Osteoblast (primary cell): Measurements from ENCODE around the gene DGKD. TPM values are rescaled to one million over a fixed set of nuclear protein-coding genes. Genes with fewer than 3 reads are reported as not detected.
A peak's percentile ranks its signal among the peaks of the same experiment; 100 is the strongest.

Experiments used
- DNase-seq: peaks from one replicate; pipeline ENCODE4 v3.0.0; 2011; ENCODE audit warnings: low spot score, mixed read lengths; ENCODE audit not compliant: insufficient read length; ENCODE audit errors: missing footprints
- H2AFZ ChIP-seq: 2 replicates; pipeline ENCODE4 v1.6.0; 2011; ENCODE audit warnings: mild to moderate bottlenecking, low read length
- H3K27ac ChIP-seq: 2 replicates; pipeline ENCODE4 v1.5.1; 2011; ENCODE audit warnings: mild to moderate bottlenecking, low read depth, low read length, moderate library complexity
- H3K27me3 ChIP-seq: 2 replicates; pipeline ENCODE4 v1.6.0; 2012; ENCODE audit warnings: mild to moderate bottlenecking, control low read depth, inconsistent platforms, low read length, moderate library complexity; ENCODE audit not compliant: insufficient read depth
- H3K36me3 ChIP-seq: 2 replicates; pipeline ENCODE4 v1.5.1; 2011; ENCODE audit warnings: mild to moderate bottlenecking, low read length, control low read depth, moderate library complexity; ENCODE audit not compliant: insufficient read depth
- H3K4me1 ChIP-seq: 2 replicates; pipeline ENCODE4 v1.5.1; 2011; ENCODE audit warnings: mild to moderate bottlenecking, low read length, control low read depth, moderate library complexity; ENCODE audit not compliant: insufficient read depth
- H3K4me2 ChIP-seq: 2 replicates; pipeline ENCODE4 v1.6.0; 2011; ENCODE audit warnings: mild to moderate bottlenecking, low read length; ENCODE audit not compliant: insufficient read depth
- H3K4me3 ChIP-seq: fragments of 200-600 bp; sonication (generic); 3 replicates; pipeline ENCODE4 v1.5.1; 2012; ENCODE audit warnings: mild to moderate bottlenecking, low read length, inconsistent platforms; ENCODE audit not compliant: insufficient read depth
- H3K79me2 ChIP-seq: 2 replicates; pipeline ENCODE4 v1.6.0; 2012; ENCODE audit warnings: mild to moderate bottlenecking, low read length, control low read depth, inconsistent platforms; ENCODE audit not compliant: insufficient read depth
- H3K9me3 ChIP-seq: 2 replicates; pipeline ENCODE4 v1.5.1; 2011; ENCODE audit warnings: low read depth, low read length, control low read depth
- H4K20me1 ChIP-seq: 2 replicates; pipeline ENCODE4 v1.6.0; 2012; ENCODE audit warnings: mild to moderate bottlenecking, low read length, control low read depth; ENCODE audit not compliant: insufficient read depth
- total RNA-seq: library from RNA; depleted of rRNA; stranded (reverse); fragments of >200 nt; gene quantifications from 2 replicates; pipeline ENCODE4 v1.2.3, GENCODE V29; 2012
- TF ChIP-seq, protein P1 (sequence below): IDR thresholded peaks from 2 replicates; pipeline ENCODE4 v1.5.1; 2011; ENCODE audit warnings: mild to moderate bottlenecking, low read depth, low read length, moderate library complexity; ENCODE audit errors: extremely low read depth

Gene DGKD
- total RNA-seq, 1 donor = 6.5 TPM

GRCh38 chr2:233486778-233487552 is 132.7 kb downstream of the DGKD start:
- peaks cover 43% of the 10 kb centered on the region for H3K36me3 ChIP-seq
- H3K4me3 ChIP-seq = peak overlapping the region; percentile 29
- no peak overlapping the region for H2AFZ ChIP-seq
- peak overlapping the region; percentile 56 for H3K4me2 ChIP-seq
- TF ChIP-seq, protein P1, sequence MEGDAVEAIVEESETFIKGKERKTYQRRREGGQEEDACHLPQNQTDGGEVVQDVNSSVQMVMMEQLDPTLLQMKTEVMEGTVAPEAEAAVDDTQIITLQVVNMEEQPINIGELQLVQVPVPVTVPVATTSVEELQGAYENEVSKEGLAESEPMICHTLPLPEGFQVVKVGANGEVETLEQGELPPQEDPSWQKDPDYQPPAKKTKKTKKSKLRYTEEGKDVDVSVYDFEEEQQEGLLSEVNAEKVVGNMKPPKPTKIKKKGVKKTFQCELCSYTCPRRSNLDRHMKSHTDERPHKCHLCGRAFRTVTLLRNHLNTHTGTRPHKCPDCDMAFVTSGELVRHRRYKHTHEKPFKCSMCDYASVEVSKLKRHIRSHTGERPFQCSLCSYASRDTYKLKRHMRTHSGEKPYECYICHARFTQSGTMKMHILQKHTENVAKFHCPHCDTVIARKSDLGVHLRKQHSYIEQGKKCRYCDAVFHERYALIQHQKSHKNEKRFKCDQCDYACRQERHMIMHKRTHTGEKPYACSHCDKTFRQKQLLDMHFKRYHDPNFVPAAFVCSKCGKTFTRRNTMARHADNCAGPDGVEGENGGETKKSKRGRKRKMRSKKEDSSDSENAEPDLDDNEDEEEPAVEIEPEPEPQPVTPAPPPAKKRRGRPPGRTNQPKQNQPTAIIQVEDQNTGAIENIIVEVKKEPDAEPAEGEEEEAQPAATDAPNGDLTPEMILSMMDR = no peak
- H3K9me3 ChIP-seq = no peaks in the 10 kb centered on the region
- peak; percentile 95 for DNase-seq
- H4K20me1 ChIP-seq = no peaks in the 10 kb centered on the region
- peak overlapping the region; percentile 95 for H3K27ac ChIP-seq
- no peaks in the 10 kb centered on the region for H3K27me3 ChIP-seq
- no peaks in the 10 kb centered on the region for H3K79me2 ChIP-seq
- H3K4me1 ChIP-seq = peaks cover 40% of the 10 kb centered on the region

DNA sequence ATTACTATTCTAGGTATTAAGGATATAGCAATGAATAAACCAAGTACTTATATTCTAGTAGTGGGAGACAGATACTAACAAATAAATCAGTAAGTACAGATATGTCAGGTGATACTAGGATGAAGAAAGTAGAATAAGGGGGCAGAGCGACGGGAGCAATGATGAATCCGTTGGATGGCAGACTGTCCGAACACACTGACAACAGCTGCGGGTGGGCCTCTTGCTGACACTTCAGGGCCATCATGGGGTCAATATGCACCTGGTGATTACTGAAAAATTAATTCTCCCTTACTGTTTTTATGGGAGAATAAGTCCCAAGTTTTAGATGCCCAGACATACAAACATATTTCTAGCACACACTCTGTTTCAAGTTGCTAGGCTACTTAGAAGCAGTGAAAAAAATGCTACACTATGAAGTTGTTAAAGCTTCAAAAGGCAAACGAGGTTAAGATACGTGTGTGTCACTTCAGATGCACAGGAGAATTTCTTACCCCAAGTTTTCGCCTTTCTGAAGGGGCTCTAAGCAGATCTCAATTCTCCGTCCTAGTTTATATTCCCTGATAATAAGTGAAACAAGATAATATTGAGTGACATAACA is 133.6 kb downstream of the DGKD start:
- no peak for DNase-seq
- H3K9me3 ChIP-seq = no peaks in the 10 kb centered on the region
- TF ChIP-seq, protein P1 = no peak
- H3K27ac ChIP-seq = peak overlapping the region; percentile 95
- no peak overlapping the region for H2AFZ ChIP-seq
- peaks cover 44% of the 10 kb centered on the region for H3K36me3 ChIP-seq
- H3K4me3 ChIP-seq = no peak overlapping the region
- H3K27me3 ChIP-seq = no peaks in the 10 kb centered on the region
- H4K20me1 ChIP-seq = no peaks in the 10 kb centered on the region
- H3K79me2 ChIP-seq = no peaks in the 10 kb centered on the region
- peak overlapping the region; percentile 56 for H3K4me2 ChIP-seq
- H3K4me1 ChIP-seq = peaks cover 40% of the 10 kb centered on the region

DNA sequence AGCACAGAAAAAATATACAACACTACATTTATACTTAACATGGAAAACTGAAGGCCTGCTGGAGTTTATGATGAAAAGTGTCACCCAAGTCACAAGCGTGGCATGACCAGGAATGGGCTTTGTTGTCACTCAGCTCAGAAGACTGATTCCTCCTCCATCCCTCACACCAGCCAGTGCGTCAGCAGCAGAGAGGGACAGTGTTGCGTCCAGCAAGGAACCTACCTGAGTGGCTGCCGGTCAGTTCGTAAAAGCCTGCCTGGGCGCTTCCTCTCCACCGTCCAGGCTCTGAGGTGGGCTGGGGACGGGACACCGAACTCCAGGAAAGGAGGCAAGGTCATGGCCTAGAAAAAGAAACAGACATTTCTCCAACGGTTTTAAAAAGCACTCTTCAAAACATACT is 134.8 kb downstream of the DGKD start:
- Histone ChIP-seq H3K4me2 (no peak overlapping the region), H3K9me3 (no peaks in the 10 kb centered on the region), H3K4me1 (peaks cover 40% of the 10 kb centered on the region), H3K4me3 (no peak overlapping the region), H3K27ac (peak overlapping the region; percentile 95), H3K79me2 (no peaks in the 10 kb centered on the region), H3K27me3 (no peaks in the 10 kb centered on the region), H3K36me3 (peaks cover 42% of the 10 kb centered on the region), H4K20me1 (no peaks in the 10 kb centered on the region), H2AFZ (no peak overlapping the region)
- no peak for DNase-seq
- TF ChIP-seq, protein P1 = no peak

DNA sequence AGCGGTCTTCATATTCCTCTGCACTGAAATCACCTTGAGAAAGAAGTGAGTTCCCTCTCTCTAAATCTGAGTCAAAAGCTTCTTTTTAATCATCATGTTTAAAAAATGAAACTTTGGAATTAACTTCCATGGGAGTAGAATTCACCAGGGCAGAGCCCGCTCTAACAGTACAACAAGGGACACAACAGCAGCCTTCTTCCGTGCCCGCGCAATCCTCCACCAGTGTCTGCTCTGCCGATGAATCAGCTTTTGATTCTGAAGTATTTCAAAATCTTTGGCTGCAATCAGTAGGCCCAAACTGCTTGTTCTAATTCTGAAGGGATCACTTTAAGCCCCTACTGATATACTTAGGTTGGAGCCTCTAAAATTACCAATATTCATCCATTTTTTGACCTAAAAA is 135.4 kb downstream of the DGKD start:
- peaks cover 40% of the 10 kb centered on the region for H3K4me1 ChIP-seq
- TF ChIP-seq, protein P1 = no peak
- H4K20me1 ChIP-seq = no peaks in the 10 kb centered on the region
- DNase-seq = peak; percentile 76
- H3K4me2 ChIP-seq = no peak overlapping the region
- peak overlapping the region; percentile 95 for H3K27ac ChIP-seq
- H3K36me3 ChIP-seq = peaks cover 38% of the 10 kb centered on the region
- no peak overlapping the region for H3K4me3 ChIP-seq
- H2AFZ ChIP-seq = no peak overlapping the region
- no peaks in the 10 kb centered on the region for H3K79me2 ChIP-seq
- H3K27me3 ChIP-seq = no peaks in the 10 kb centered on the region
- H3K9me3 ChIP-seq = no peaks in the 10 kb centered on the region
